Heart left ventricle (tissue), 16 donors: ENCODE measurements around the gene AGTRAP. TPM values are rescaled to one million over a fixed set of nuclear protein-coding genes. Genes with fewer than 3 reads are reported as not detected.
A peak's percentile ranks its signal among the peaks of the same experiment; 100 is the strongest.

Experiments used
- ATAC-seq, 4 donors: fragments of 200-7000 bp; cut with Tn5 transposase; one replicate each; pipeline ENCODE4 v1.9.1; 2020 to 2022; ENCODE audit warnings: moderate library complexity in 4 of 4, mild to moderate bottlenecking in 3 of 4, moderate number of reproducible peaks in 1 of 4
- DNase-seq, 5 donors: peaks; one replicate each; pipeline ENCODE4 v3.0.0-alpha.2; 2020
- H3K27ac ChIP-seq, 12 donors: fragments of 200-600 bp; sonication (generic) in 4 of 12; one replicate each; pipeline versions ENCODE4 v1.5.0 to v1.8.0; 2016 to 2022; ENCODE audit warnings: mild to moderate bottlenecking in 2 of 12
- H3K27me3 ChIP-seq, 9 donors: fragments of 200-600 bp; sonication (generic) in 2 of 9; one replicate each; pipeline versions ENCODE4 v1.5.1 to v1.8.0; 2016 to 2022; ENCODE audit warnings: mild to moderate bottlenecking in 3 of 9
- H3K36me3 ChIP-seq, 9 donors: fragments of 200-600 bp; sonication (generic) in 2 of 9; one replicate each; pipeline versions ENCODE4 v1.5.0 to v1.8.0; 2018 to 2022; ENCODE audit warnings: mild to moderate bottlenecking in 2 of 9
- H3K4me1 ChIP-seq, 12 donors: fragments of 200-600 bp; sonication (generic) in 4 of 12; one replicate each; pipeline versions ENCODE4 v1.5.0 to v1.8.0; 2016 to 2022; ENCODE audit warnings: mild to moderate bottlenecking in 3 of 12
- H3K4me3 ChIP-seq, 12 donors: fragments of 200-600 bp; sonication (generic) in 4 of 12; one replicate each; pipeline versions ENCODE4 v1.5.0 to v1.8.0; 2017 to 2022; ENCODE audit warnings: mild to moderate bottlenecking in 9 of 12, moderate library complexity in 4 of 12
- H3K9me3 ChIP-seq, 12 donors: fragments of 200-600 bp; sonication (generic) in 4 of 12; one replicate each; pipeline versions ENCODE4 v1.5.0 to v1.8.0; 2016 to 2022; ENCODE audit warnings: mild to moderate bottlenecking in 1 of 12
- CTCF ChIP-seq, 12 donors: fragments of 200-600 bp; sonication (generic) in 4 of 12; IDR thresholded peaks; one replicate each; pipeline versions ENCODE4 v1.5.0 to v1.8.0; 2018 to 2022; ENCODE audit warnings: antibody characterized with exemption in 12 of 12, mild to moderate bottlenecking in 5 of 12
- POLR2A ChIP-seq, 2 donors: fragments of 450-650 bp; IDR thresholded peaks; one replicate each; pipeline ENCODE4 v1.6.1; 2017; ENCODE audit warnings: antibody characterized with exemption in 2 of 2, mild to moderate bottlenecking in 2 of 2, moderate library complexity in 2 of 2
- WGBS, 4 donors: extraction: QIAGEN DNeasy Blood & Tissue Kit in 2 of 4; methylation state at CpG; one replicate each; pipeline versions ENCODE4 v1.1.5 to v1.1.7; 2013 to 2018; 5-methylcytosine and 5-hydroxymethylcytosine counted together
- intact Hi-C, 10 donors: fragments of 100-400 bp; cut with DNase I; formaldehyde crosslinking; loops; one replicate each; pipeline versions ENCODE4 v1.11.1 to v1.14.2; 2022
- polyA plus RNA-seq, 2 donors: library from polyadenylated mRNA; stranded (reverse); fragments of 200-250 nt; gene quantifications; one replicate each; pipeline ENCODE4 v1.2.3, GENCODE V29; 2013
- total RNA-seq, 9 donors: library from RNA; depleted of rRNA in 2 of 9; stranded (reverse); fragments of >200 nt in 2 of 9; fragmentation: NEBNext Ultra II Directional in 3 of 9; extraction: Animal tissue kit (Norgen Biotek cat#: 25700) in 3 of 9; gene quantifications; one replicate each; pipeline versions ENCODE4 v1.1.0 to v1.2.4, GENCODE V29; 2016 to 2023
- donor health status: ischemic (EF 13 %, LVEDD 7.1; RV severe dilation, severe dysfunction).
- donor health status: healthy with polysubstance abuse.
- donor health status: DM: no; HTN: yes; CAD: no.
- donor health status: DM: no; HTN: no; CAD: no.
- donor health status: ischemic (EF 25% LVEDD 6.9; RV normal size, moderate dysfunction).
- donor health status: ischemic (EF 25% LVEDD 5.7; RV mildly dilated, moderate dysfunction).
- donor health status: healthy.
- donor health status: DM: yes; HTN: yes; CAD: no.
- donor health status: ischemic (EF 35%, LVEDD 5.7; RV mildly dilated, moderate dysfunction).
- donor health status: nonischemic (EF 11% LVEDD 7.7; RV severe dilation, severe dysfunction).
- donor health status: DM: yes; HTN: yes; CAD: no.
- donor health status: PGD.
- donor health status: ischemic (EF 29% LVEDD 5.4; RV normal size, mild dysfunction).
- donor health status: nonischemic (EF 23%, LVEDD 6.1; RV moderate dilation, normal function).

AGTRAP gene
- total and polyA plus RNA-seq, 11 donors: 11.8 to 134 (median 24.5) TPM

- WGBS, 4 donors: 6 to 13% (median 7%) methylated on average over 17 to 29 of the region's 29 CpGs
- no peak within 1 kb of the TSS for H3K4me3 ChIP-seq
- DNase-seq: no peak
- intact Hi-C loops: no loop called here
- ATAC-seq: peak in 3 of 4 donors; percentile 20 to 26 (median 20)
- peaks cover 6 to 21% (median 14%) of the 10 kb centered on the region in 9 donors for H3K27me3 ChIP-seq
- peaks cover 0 to 6% (median 0%) of the 10 kb centered on the region in 12 donors for H3K4me1 ChIP-seq
- TF ChIP-seq CTCF (IDR thresholded peaks at IDR 0.05) (no peak), POLR2A (IDR thresholded peaks at IDR 0.05) (no peak)
- H3K36me3 ChIP-seq: no peaks in the 10 kb centered on the region
- no peak within 1 kb of the TSS for H3K27ac ChIP-seq
- H3K9me3 ChIP-seq: no peaks in the 10 kb centered on the region
These were observed 26.1 kb downstream of the AGTRAP start, which contains the start of gene C1orf167 for GRCh38 chr1:11761988-11762406. TSS of gene C1orf167 (plus strand) at chr1:11762193. CDS start at chr1:11764401, 2,208 bp downstream.

- TF ChIP-seq POLR2A (IDR thresholded peaks at IDR 0.05) (no peak), CTCF (IDR thresholded peaks at IDR 0.05) (no peak)
- peaks cover 0 to 15% (median 6%) of the 10 kb centered on the region in 12 donors for H3K4me1 ChIP-seq
- H3K9me3 ChIP-seq: no peaks in the 10 kb centered on the region
- intact Hi-C loops: no loop called here
- ATAC-seq (no peak), DNase-seq (no peak)
- no peak overlapping the region for H3K4me3 ChIP-seq
- no peaks in the 10 kb centered on the region for H3K36me3 ChIP-seq
- 74 to 89% (median 82%) methylated on average over 3 of the region's 3 CpGs for WGBS, 4 donors
- H3K27me3 ChIP-seq: peaks cover 6 to 21% (median 14%) of the 10 kb centered on the region in 9 donors
- H3K27ac ChIP-seq: no peak overlapping the region
These were observed 28.2 kb downstream of the AGTRAP start for GRCh38 chr1:11764115-11764514.

GRCh38 chr1:11764519-11764918 lies 28.6 kb downstream of the AGTRAP start:
- 84 to 92% (median 87%) methylated on average over 3 to 7 of the region's 7 CpGs for WGBS, 4 donors
- Histone ChIP-seq H3K4me3 (no peak overlapping the region), H3K27ac (no peak overlapping the region), H3K4me1 (peaks cover 0 to 15% (median 6%) of the 10 kb centered on the region in 12 donors), H3K27me3 (peaks cover 6 to 21% (median 14%) of the 10 kb centered on the region in 9 donors), H3K9me3 (no peaks in the 10 kb centered on the region), H3K36me3 (no peaks in the 10 kb centered on the region)
- TF ChIP-seq CTCF (IDR thresholded peaks at IDR 0.05) (no peak), POLR2A (IDR thresholded peaks at IDR 0.05) (no peak)
- DNase-seq: no peak
- ATAC-seq: no peak
- intact Hi-C loops: no loop called here

GRCh38 chr1:11765661-11766428 lies 29.9 kb downstream of the AGTRAP start:
- Histone ChIP-seq H3K27ac (no peak overlapping the region), H3K36me3 (no peaks in the 10 kb centered on the region), H3K4me3 (no peak overlapping the region), H3K27me3 (peaks cover 6 to 21% (median 14%) of the 10 kb centered on the region in 9 donors), H3K9me3 (no peaks in the 10 kb centered on the region), H3K4me1 (peaks cover 0 to 15% (median 6%) of the 10 kb centered on the region in 12 donors)
- TF ChIP-seq POLR2A (IDR thresholded peaks at IDR 0.05) (no peak), CTCF (IDR thresholded peaks at IDR 0.05) (no peak)
- ATAC-seq (no peak), DNase-seq (no peak)
- intact Hi-C loops: no loop called here
- WGBS, 4 donors: 90 to 92% (median 91%) methylated on average over 8 to 19 of the region's 19 CpGs
